ENCODE data around the gene MNX1. TPM values are rescaled to one million over a fixed set of nuclear protein-coding genes. Genes with fewer than 3 reads are reported as not detected.

The MNX1 gene
- total and polyA plus RNA-seq, 8 donors: 1.1 to 80.2 (median 3.1) TPM; not detected in 1

DNA sequence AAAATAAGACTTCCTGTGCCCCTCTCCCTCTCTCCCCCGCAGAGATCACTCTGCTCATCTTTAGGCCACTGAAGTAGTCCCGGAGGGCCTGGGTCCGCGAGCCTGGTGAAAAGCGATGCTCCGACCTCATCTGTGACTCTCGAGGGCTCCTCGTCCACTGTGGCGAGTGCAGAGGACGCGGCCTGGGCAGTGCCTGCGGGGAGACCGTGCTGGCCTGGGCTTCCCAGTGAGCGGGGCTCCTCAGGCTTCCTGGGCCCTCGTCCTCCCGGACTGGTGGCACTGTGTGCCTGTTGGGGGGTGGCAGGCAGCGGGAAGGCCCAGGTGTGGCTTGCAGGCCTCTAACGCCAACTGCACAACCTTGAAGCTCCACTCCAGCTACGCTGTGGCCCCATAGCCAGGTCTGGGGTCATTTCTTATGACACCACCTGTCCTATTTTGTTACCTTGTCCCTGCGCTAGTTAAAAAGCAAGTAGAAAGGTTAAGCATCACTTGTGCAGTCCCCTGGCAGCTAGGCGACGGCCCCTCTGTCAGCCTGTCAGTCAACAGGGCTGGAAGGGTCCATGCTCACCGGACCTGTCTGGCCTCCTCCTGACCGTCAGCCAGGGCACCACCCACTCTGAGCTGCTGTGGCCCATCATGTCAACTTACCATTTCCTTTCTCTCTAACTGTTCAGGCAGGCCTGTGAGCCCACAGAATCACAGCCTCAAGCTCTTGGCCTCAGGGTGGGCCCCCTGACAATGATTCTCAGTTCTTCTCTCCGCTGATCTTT, 20.5 kb downstream of the MNX1 start:
- peaks cover 0 to 17% (median 11%) of the 10 kb centered on the region in 4 donors for H3K4me1 ChIP-seq
- no peak overlapping the region for H3K27ac ChIP-seq
- no peak overlapping the region for H3K4me3 ChIP-seq
- 88 to 94% (median 91%) methylated on average over 20 to 25 of the region's 25 CpGs for WGBS, 5 donors
- peak in 1 of 2 donors; percentile 8 for DNase-seq
- intact Hi-C loops (cut with DNase I; ENCODE audit: low total_unique reads): no loop called here
- no peaks in the 10 kb centered on the region for H3K9me3 ChIP-seq
- TF ChIP-seq POLR2A (IDR thresholded peaks at IDR 0.05) (no peak), POLR2AphosphoS5 (IDR thresholded peaks at IDR 0.05) (no peak), EP300 (IDR thresholded peaks at IDR 0.05) (no peak)
- TF ChIP-seq, protein P1, sequence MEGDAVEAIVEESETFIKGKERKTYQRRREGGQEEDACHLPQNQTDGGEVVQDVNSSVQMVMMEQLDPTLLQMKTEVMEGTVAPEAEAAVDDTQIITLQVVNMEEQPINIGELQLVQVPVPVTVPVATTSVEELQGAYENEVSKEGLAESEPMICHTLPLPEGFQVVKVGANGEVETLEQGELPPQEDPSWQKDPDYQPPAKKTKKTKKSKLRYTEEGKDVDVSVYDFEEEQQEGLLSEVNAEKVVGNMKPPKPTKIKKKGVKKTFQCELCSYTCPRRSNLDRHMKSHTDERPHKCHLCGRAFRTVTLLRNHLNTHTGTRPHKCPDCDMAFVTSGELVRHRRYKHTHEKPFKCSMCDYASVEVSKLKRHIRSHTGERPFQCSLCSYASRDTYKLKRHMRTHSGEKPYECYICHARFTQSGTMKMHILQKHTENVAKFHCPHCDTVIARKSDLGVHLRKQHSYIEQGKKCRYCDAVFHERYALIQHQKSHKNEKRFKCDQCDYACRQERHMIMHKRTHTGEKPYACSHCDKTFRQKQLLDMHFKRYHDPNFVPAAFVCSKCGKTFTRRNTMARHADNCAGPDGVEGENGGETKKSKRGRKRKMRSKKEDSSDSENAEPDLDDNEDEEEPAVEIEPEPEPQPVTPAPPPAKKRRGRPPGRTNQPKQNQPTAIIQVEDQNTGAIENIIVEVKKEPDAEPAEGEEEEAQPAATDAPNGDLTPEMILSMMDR (IDR thresholded peaks at IDR 0.05): no peak
- peaks cover 0 to 37% (median 8%) of the 10 kb centered on the region in 3 donors for H3K27me3 ChIP-seq
- no peaks in the 10 kb centered on the region for H3K36me3 ChIP-seq

DNA sequence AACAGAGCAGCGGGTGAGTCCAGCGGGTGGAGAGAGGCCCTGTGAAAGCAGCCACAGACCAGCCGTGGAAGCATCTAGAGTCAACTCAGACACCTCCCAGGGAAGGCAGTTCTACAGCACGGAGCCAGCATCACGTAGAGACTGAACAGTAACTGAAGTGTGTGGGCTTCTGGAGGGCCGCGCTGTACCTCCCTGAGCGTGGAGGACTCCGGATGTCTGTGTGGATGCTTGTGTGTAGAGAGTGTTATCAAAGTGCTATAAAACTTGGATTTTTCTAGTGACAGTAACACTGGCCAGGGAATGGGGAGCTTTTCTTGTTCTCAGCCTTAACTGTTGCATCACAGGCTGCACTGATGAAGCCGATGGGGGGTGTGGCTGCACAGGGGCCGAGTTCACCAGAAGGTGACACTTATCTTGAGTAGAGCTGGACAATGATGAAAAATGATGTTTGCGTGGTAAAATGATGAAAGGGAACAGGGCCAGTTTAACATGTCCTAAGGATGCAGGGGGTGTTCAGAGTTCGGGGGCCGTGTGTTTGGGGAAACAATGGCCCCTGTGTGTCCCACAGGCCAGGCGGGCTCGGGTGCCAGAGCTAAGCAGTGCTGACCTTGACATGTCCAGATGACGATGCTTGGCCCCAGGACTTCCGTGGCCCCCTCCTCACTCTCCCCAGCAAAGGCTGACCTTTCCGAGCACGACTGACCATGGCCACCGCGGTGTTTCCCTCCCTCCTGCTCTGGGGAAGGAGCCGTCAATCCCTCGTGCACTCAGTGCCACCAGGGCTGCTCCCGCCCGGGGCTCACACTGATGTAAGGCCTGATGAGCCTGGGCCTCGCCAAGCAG, 21.9 kb downstream of the MNX1 start:
- Histone ChIP-seq H3K4me3 (no peak overlapping the region), H3K9me3 (no peaks in the 10 kb centered on the region), H3K27me3 (peaks cover 0 to 23% (median 8%) of the 10 kb centered on the region in 3 donors), H3K27ac (no peak overlapping the region), H3K4me1 (peaks cover 0 to 18% (median 6%) of the 10 kb centered on the region in 4 donors), H3K36me3 (no peaks in the 10 kb centered on the region)
- TF ChIP-seq POLR2A (IDR thresholded peaks at IDR 0.05) (no peak), POLR2AphosphoS5 (IDR thresholded peaks at IDR 0.05) (no peak), EP300 (IDR thresholded peaks at IDR 0.05) (no peak)
- TF ChIP-seq, protein P1 (IDR thresholded peaks at IDR 0.05): no peak
- WGBS, 5 donors: 75 to 86% (median 84%) methylated on average over 27 of the region's 27 CpGs
- intact Hi-C loops (cut with DNase I; ENCODE audit: low total_unique reads): no loop called here
- DNase-seq: peak; percentile 4 to 12

DNA sequence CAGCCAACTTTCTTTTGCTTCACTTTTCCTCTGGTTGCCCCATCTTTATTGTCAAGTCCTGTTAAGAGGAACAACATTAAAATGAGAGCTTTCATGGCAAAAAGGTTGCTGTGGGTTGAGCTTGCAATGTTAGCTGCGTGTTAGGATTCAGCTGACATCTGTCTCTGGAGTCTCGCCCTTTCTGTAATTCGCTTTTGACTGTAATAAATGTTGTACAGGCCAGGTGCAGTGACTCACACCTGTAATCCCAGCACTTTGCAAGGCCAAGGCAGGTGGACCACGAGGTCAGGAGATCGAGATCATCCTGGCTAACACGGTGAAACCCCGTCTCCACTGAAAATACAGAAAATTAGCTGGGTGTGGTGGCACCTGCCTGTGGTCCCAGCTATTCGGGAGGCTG, 24.1 kb downstream of the MNX1 start:
- WGBS, 5 donors: 86 to 95% (median 91%) methylated on average over 5 to 8 of the region's 8 CpGs
- Histone ChIP-seq H3K27ac (no peak overlapping the region), H3K4me1 (peaks cover 0 to 9% (median 0%) of the 10 kb centered on the region in 4 donors), H3K4me3 (no peak overlapping the region), H3K9me3 (no peaks in the 10 kb centered on the region), H3K27me3 (peaks cover 0 to 2% (median 0%) of the 10 kb centered on the region in 3 donors), H3K36me3 (peaks cover 0 to 2% (median 0%) of the 10 kb centered on the region in 4 donors)
- no peak for DNase-seq
- TF ChIP-seq EP300 (IDR thresholded peaks at IDR 0.05) (no peak), POLR2AphosphoS5 (IDR thresholded peaks at IDR 0.05) (no peak), POLR2A (IDR thresholded peaks at IDR 0.05) (no peak)
- TF ChIP-seq, protein P1 (IDR thresholded peaks at IDR 0.05): no peak
- intact Hi-C loops (cut with DNase I; ENCODE audit: low total_unique reads): no loop called here
